Activated CD4-positive, CD25-positive, alpha-beta regulatory T cell treated with anti-CD3 and anti-CD28 coated beads, Interleukin-2, amount 50 U/mL, for 16 hours (primary cell): Measurements from ENCODE around the gene MEG3.
"Not testable (repeated sequence)": the region's sequence is repeated elsewhere in the genome, so short reads cannot be mapped to it uniquely, and the experiment has no call there.

Experiments
- DNase-seq: peaks from one replicate; pipeline ENCODE4 v3.0.0-alpha.2; 2020; ENCODE audit warnings: low read depth, low spot score

MEG3 gene

DNA sequence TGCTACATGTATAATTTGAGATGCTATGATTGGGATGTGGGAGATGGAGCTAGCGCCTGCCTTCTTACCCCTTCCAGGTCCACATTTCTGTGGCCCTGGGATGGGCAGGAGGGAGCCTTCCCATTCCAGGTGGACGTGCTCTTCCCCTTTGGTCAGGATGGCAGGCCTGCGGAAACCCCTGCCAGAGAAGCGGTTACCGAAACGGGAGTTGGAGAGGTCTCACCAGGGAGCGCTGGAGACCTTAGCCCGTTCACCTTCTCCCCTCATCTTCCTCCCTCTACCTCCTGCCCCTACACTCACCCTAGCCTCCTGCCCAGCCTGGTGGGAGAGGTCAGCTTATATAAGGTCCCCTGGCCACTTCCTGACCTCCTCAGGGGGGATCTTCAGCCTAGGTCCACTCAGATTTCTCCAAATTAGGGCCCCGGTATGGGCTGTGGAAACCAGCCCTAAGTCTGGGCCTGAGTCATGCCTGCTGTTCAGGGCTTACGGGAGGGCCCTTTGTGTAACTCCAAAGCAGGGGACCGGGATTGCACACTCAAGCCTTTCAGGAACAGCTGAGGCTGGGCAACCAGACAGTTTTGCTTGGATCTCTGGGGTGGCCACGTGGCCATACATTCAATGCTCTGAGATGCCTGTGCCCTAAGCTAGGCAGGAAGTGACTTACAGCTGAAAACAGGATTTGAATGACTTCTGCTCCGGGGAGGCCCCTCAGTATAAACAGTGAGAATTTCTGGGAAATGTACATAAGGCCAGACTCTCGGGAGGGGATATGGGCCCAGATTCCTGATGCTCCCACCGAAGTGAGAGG, 10.2 kb upstream of the MEG3 start:
- no peak for DNase-seq

- no peak for DNase-seq
Measured at GRCh38 chr14:100816286-100816949, 9.5 kb upstream of the MEG3 start.

DNA sequence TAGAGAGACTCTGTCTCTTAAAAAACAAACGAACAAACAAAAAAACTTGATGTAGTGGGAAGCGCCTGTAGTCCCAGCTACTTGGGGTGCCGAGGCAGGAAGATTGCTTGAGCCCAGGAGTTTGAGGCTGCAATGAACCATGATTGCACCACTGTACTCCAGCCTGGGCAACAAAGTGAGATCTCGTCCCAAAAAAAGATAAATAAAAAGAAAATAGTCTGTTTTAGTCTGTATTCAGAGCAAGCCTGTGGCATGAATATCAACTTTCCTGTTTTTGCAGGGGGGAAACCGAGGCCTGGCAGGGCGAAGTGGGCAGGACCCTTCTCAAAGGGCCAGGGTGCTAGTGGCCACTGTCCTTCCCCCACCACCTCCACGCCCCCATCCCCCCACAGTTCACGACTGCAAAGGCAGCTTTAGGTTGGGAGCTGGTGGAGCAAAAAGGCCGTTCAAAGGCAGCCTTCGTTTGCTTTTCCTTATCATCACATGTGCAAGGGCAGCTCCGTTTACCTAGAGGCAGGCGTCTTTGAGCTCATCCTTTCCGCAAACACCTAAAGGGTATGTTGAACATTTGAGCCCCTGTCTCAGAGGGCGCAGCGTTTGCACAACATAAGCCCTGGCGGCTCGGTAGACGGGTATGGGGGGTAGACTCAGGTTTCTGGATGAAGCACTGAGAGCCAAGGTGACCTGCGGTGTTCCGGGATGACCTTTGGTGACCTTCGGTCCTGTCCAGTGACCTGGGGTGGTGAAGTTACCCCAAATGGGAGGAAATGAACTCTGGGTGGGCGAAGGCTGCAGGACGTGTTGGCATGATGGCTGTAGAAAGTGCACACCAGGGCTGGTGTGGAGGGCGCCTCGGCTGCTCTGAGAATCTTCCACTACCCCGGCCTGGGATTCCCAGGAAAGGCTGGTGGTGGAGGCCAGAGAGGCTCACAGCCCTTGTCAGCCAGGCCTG, 8.7 kb upstream of the MEG3 start:
- DNase-seq = no peak

- DNase-seq = no peak
Measured at GRCh38 chr14:100818221-100818699, 7.7 kb upstream of the MEG3 start.

GRCh38 chr14:100818923-100819322, 7.0 kb upstream of the MEG3 start:
- DNase-seq = not testable (repeated sequence)

GRCh38 chr14:100819453-100819828, 6.5 kb upstream of the MEG3 start:
- no peak for DNase-seq

DNA sequence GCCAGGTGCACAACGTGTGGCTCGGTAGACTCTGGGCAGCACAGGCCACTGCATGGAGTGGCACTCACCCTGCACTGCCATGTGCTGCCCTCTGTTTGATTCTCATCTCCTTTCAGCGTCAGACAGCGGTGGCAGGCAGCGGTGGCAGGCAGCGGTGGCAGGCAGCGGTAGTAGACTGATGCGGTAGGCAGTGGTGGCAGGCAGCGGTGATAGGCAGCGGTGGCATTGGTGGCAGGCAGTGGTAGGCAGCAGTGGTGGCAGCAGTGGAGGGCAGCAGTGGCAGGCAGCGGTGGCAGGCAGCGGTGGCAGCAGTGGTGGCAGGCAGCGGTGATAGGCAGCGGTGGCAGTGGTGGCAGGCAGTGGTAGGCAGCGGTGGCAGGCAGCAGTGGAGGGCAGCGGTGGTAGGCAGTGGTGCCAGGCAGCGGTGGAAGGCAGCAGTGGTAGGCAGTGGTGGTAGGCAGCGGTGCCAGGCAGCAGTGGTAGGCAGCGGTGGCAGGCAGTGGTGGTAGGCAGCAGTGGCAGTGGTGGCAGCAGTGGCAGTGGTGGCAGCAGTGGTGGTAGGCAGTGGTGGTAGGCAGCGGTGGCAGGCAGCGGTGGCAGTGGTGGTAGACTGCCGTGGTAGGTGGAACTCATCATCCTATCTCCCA, 6.0 kb upstream of the MEG3 start:
- no peak for DNase-seq

GRCh38 chr14:100820957-100821356, 5.0 kb upstream of the MEG3 start:
- no peak for DNase-seq

GRCh38 chr14:100822013-100822412, 3.9 kb upstream of the MEG3 start:
- no peak for DNase-seq

DNA sequence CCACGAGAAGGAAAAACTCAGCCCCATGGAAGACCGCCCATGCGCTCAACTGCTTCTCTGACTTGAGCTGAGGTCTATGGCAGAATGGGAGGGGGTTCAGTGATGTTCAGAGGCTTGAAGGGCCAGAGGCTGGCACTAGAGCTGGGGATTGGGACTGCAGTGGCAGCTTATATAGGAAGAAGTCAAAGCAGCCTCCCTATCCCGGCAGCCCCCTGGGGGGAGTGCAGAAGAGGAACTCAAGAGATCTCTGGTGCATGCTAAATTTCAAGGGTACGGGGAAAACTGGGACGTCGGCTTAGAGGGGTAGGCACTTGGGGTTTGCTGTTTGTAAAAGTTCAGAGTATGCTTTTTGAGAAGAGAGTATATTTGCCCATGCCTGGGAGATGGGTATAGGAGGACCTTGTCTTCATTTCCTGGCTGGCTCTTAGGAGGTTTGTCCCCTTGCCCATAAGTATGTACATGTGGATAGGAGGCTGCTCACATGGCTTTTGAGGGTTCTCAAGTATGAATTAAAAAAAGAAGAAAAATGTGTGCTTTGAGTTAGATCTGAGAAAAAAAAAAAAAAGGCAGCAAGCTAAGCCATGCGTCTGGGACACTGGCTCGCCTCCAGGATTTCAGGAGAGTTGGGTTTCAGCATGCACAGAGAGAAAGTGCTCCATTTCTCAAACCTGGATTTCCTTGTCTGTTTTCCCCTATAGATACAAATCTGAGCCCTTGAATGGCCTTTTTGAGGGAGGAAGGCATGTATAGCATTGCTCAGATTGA, 3.2 kb upstream of the MEG3 start:
- no peak for DNase-seq

- no peak for DNase-seq
Measured at GRCh38 chr14:100823413-100824080, 2.4 kb upstream of the MEG3 start.

GRCh38 chr14:100824091-100824551, 1.8 kb upstream of the MEG3 start:
- DNase-seq = no peak

GRCh38 chr14:100824901-100825712, 811 bp upstream of the MEG3 start:
- DNase-seq = no peak

DNA sequence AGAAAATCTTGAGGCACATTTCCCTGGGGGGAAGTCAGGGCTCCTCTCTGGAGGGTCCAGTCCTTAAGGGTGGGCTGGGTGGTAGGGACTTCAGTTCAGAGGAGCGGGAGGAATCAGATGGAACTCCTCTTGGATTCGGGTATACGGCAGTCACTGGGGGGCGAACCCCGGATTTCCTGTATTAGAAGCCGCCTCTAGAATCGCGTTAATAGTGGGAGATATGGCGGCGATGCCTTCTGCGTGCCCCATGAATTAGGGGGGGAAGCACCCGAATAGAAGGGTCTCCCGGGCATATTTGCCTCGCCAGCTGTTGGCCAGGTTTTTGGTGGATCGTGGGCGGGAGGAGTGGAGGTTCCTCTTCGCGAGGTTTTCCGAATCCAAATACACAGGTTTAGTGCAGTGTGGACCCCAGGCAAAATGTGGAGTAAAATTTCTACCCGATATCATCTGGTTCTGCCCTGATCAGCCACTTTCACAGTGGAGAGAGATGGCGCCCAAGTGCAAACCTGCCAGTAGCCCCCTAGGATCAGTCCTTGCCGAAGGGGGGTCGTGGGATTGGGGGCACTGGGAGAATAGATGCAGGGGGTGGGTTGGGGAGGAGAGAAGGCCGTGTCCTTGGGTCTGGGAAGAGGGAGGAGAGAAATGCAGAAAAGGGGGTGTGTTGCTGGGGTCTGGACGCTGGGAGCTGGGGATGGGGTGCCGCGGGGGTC, 628 bp downstream of the MEG3 start:
- no peak for DNase-seq

DNA sequence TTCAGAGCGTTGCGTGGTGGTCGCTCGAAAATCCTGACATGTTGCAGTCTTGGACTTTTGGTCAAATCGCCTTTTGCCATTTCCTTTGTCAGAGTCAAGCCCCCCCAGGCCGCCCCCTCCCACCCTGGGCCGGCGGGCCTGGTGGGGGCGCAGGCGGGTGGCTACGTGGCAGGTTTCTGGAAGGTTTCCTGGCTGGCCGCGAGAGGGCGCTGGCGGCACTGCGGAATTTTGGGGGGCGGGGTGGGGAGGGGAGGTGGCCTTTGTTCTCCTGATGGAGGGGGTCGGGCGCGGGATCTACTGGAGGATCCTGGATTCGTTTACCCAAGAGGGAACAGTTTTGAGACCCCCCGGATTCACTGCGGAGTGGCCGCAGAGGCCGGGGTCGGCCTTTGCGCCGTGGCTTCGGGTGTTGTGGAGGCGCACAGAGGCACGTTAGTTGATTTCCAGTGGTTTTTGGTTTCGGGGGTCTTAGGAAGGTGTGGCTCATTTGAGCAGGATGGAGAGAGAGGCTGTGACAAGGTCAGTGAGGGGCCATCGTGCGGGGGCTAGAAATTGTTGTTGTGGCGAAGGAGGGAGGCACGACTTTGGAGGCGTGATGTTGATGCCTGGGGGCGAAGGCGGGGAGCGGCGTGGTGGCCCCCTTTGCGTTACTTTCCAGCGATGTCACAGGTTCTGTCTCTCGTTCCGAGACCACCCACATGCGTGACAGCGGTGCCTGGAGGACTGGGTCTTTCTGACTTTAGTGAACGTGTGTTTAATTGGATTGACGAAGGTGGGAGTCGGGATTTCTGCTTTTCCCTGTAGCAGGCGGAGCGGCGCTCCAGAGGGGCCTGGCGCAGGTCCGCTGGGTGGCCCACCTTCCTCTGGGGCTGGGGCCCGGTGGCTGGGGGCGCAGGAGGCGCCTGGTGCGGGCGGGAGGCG, 1.4 kb downstream of the MEG3 start:
- no peak for DNase-seq

- DNase-seq = no peak
Measured at GRCh38 chr14:100828031-100828769, 2.3 kb downstream of the MEG3 start.

DNA sequence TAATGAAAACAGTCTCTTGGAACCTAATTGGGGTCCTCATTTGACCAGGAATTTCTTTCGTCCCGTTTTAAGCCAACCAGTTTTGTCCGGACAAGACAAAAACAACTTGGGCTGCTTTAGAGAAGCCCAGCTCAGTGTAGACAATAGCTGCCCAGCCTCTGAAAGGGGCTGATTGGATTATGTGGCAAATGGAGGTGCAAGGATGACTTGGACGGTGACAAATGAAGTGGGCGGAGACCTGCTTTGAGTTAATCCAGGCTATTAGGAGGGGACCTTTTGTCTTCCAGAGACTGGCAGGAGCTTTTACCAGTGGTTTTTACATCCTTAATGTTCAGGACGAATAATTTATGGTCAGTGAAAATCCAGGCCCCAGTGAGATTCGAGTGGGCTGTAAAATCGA, 4.8 kb downstream of the MEG3 start:
- no peak for DNase-seq
